HG03045 (cell line): ENCODE measurements around the gene ATP2B3.

Experiments used
- ATAC-seq: cut with Tn5 transposase; IDR thresholded peaks from one replicate; pipeline ENCODE4 v1.9.1; 2021; ENCODE audit warnings: mild to moderate bottlenecking, moderate library complexity; ENCODE audit not compliant: unreplicated experiment

Gene ATP2B3

DNA sequence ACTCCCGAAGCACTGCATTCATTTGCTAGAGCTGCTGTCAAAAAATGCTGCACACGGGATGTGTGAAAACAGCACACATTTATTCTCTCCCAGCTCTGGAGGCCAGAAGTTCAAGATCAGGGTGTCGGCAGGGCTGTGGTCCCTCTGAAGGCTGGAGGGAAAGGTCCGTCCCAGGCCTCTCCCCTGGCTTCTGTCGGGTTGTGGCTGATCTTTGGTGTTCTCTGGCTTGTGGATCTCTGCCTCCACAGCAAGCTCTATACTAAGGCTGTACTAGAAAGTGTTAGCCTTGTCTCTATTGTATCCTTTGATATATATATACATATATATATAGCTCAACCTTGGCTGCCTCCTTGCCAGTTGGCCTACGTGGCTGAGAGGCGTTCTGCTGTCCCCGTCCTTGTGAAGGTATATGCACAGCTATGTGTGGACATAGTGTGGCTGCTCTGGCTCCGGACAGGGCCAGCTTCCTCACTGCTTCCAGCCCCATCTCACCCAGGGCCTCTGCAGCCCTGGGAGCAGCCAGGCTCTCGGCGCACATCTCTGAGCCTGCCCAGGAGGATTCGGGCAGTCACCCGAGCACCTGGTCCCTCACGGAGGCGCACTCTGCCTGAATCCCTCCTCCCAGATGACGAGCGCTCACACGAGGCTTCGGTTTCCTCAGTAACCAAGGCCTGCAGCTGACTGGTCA lies 114.6 kb downstream of the ATP2B3 start:
- ATAC-seq, result no peak
